GM12878 (cell line): ENCODE results near the gene HRH3. TPM values are rescaled to one million over a fixed set of nuclear protein-coding genes. Genes with fewer than 3 reads are reported as not detected.

ENCODE experiments used
- ASH2L ChIP-seq: fragments of 300-600, 200-600 bp; sonication (generic); IDR thresholded peaks from 2 replicates; pipeline ENCODE4 v1.6.1; 2017; ENCODE audit warnings: low read depth, mild to moderate bottlenecking, borderline replicate concordance
- ATF2 ChIP-seq: IDR thresholded peaks from 2 replicates; pipeline ENCODE4 v1.6.1; 2012; ENCODE audit warnings: low read length, inconsistent platforms
- CBFB ChIP-seq: IDR thresholded peaks from 2 replicates; pipeline ENCODE4 v1.6.1; 2016; ENCODE audit warnings: antibody characterized with exemption, low read depth
- CBX5 ChIP-seq: sonication (generic); IDR thresholded peaks from 2 replicates; pipeline ENCODE4 v1.6.1; 2016; ENCODE audit warnings: low read depth, moderate library complexity, mild to moderate bottlenecking, inconsistent platforms
- CREM ChIP-seq: IDR thresholded peaks from 2 replicates; pipeline ENCODE4 v1.6.1; 2014; ENCODE audit warnings: antibody characterized with exemption, low read depth
- EZH2 ChIP-seq: IDR thresholded peaks from 2 replicates; pipeline ENCODE4 v1.6.1; 2012; ENCODE audit warnings: low read depth, mild to moderate bottlenecking, control low read depth, inconsistent platforms, low read length, borderline replicate concordance; ENCODE audit not compliant: control insufficient read depth
- HCFC1 ChIP-seq: fragments of 150-350 bp; IDR thresholded peaks from 2 replicates; pipeline ENCODE4 v1.6.1; 2014; ENCODE audit warnings: low read length
- HDGF ChIP-seq: fragments of 450-650 bp; IDR thresholded peaks from 2 replicates; pipeline ENCODE4 v1.6.1; 2016; ENCODE audit warnings: antibody characterized with exemption
- IKZF2 ChIP-seq, 2 experiments: fragments of 450-650 bp; IDR thresholded peaks; 2 replicates each; pipeline ENCODE4 v1.6.1; 2017; ENCODE audit warnings: mild to moderate bottlenecking in 2 of 2, moderate library complexity in 2 of 2
- IRF5 ChIP-seq: fragments of 450-650 bp; IDR thresholded peaks from 2 replicates; pipeline ENCODE4 v1.6.1; 2017; ENCODE audit warnings: borderline replicate concordance
- KDM1A ChIP-seq: fragments of 200-600 bp; sonication (generic); IDR thresholded peaks from 2 replicates; pipeline ENCODE4 v1.6.1; 2016; ENCODE audit warnings: borderline replicate concordance
- RFX5 ChIP-seq: IDR thresholded peaks from 2 replicates; pipeline ENCODE4 v1.6.1; 2011; ENCODE audit warnings: low read depth, low read length, improper control_type of control experiment
- SPI1 ChIP-seq: IDR thresholded peaks from 2 replicates; pipeline ENCODE4 v1.6.1; 2011; ENCODE audit warnings: low read depth, mild to moderate bottlenecking, low read length, moderate library complexity, borderline replicate concordance; ENCODE audit not compliant: insufficient read depth
- polyA plus RNA-seq, 11 experiments: library from polyadenylated mRNA; depleted of rRNA in 4 of 11; unstranded in 6 of 11; stranded (reverse) in 5 of 11; fragments of >200 nt; fragmentation: Nextera tagmentation in 4 of 11; fragmentation: Illumina TruSeq in 1 of 11; extraction: Ambion mirVana in 4 of 11; extraction: Trizol in 1 of 11; gene quantifications; 1 replicate in 1 of 11; 2 replicates in 10 of 11; pipeline versions ENCODE4 v1.2.1 to v1.2.3, GENCODE V29; 2011 to 2016; ENCODE audit warnings: inconsistent platforms in 2 of 11, missing spikeins in 2 of 11, low read depth in 1 of 11
- total RNA-seq, 4 experiments: library from RNA; depleted of rRNA in 3 of 4; stranded (reverse); fragments of >200 nt in 3 of 4; fragmentation: Illumina TruSeq in 1 of 4; extraction: Trizol in 1 of 4; gene quantifications; 2 replicates each; pipeline versions ENCODE4 v1.2.1 to v1.2.3, GENCODE V29; 2013 to 2021

HRH3 gene
- total and polyA plus RNA-seq, 10 of the 15 experiments (the other 5 are each of a cell fraction or from before 2014, with no cell fraction given), result not detected

GRCh38 chr20:62210496-62210855 is 9.6 kb downstream of the HRH3 start (continued):
- TF ChIP-seq CBX5 (no peak), CBFB (no peak), KDM1A (no peak), EZH2 (no peak), ASH2L (no peak), IKZF2 (IDR thresholded peaks at IDR 0.05) (no peak), HCFC1 (no peak), IRF5 (no peak), SPI1 (no peak), ATF2 (no peak), RFX5 (no peak), HDGF (no peak), CREM (no peak)
